ENCODE results near the gene MED8.

The MED8 gene

DNA sequence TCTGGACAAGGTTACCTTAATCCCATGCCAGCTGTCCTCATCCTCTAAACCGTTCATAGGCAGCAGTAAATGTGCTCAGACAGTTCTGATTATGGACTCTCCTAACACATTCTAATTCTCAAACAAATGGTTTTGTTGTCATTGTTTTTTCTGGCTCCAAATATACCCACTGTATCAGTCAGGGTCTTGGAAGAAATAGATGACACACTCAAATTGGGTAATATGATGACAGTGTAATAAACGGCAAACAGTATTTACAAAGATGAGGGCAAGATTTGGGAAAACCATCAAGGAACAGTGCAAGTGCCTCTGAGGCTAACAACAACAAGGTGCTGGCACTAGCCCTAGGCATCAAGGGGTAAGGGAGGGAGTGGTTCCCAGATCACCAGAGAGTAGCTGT lies 35.1 kb downstream of the MED8 start:
- Histone ChIP-seq H4K20me1 (ENCODE audit: insufficient read depth, low read length) (no peaks in the 10 kb centered on the region), H3K36me3 (ENCODE audit: insufficient read depth, low read length) (peaks cover 5% of the 10 kb centered on the region), H3K79me2 (ENCODE audit: insufficient read depth, low read length) (peaks cover 2% of the 10 kb centered on the region; the same call in 1 of the 2 replicates), H3K4me2 (ENCODE audit: low read length) (no peak overlapping the region), H3K9me2 (ENCODE audit: low read depth, low read length) (no peaks in the 10 kb centered on the region), H3F3A (ENCODE audit: insufficient read depth, low read length) (no peaks in the 10 kb centered on the region), H3K4me3 (ENCODE audit: low read depth, low read length, poor library complexity, severe bottlenecking) (no peak overlapping the region), H3K9me3 (ENCODE audit: low read length) (no peaks in the 10 kb centered on the region), H2AFZ (ENCODE audit: low read length) (no peak overlapping the region), H3K27me3 (ENCODE audit: insufficient read depth, low read length) (no peaks in the 10 kb centered on the region), H3K9ac (ENCODE audit: low read length) (no peak overlapping the region), H3K27ac (ENCODE audit: low read depth, low read length, poor library complexity, severe bottlenecking) (no peak overlapping the region), H3K4me1 (ENCODE audit: insufficient read depth, low read length, severe bottlenecking) (peaks cover 16% of the 10 kb centered on the region)
- TF ChIP-seq, protein P1, sequence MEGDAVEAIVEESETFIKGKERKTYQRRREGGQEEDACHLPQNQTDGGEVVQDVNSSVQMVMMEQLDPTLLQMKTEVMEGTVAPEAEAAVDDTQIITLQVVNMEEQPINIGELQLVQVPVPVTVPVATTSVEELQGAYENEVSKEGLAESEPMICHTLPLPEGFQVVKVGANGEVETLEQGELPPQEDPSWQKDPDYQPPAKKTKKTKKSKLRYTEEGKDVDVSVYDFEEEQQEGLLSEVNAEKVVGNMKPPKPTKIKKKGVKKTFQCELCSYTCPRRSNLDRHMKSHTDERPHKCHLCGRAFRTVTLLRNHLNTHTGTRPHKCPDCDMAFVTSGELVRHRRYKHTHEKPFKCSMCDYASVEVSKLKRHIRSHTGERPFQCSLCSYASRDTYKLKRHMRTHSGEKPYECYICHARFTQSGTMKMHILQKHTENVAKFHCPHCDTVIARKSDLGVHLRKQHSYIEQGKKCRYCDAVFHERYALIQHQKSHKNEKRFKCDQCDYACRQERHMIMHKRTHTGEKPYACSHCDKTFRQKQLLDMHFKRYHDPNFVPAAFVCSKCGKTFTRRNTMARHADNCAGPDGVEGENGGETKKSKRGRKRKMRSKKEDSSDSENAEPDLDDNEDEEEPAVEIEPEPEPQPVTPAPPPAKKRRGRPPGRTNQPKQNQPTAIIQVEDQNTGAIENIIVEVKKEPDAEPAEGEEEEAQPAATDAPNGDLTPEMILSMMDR (IDR thresholded peaks at IDR 0.05; ENCODE audit: low read length), result no peak
- TF ChIP-seq EZH2 (IDR thresholded peaks at IDR 0.05; ENCODE audit: borderline replicate concordance, low read length), result no peak

DNA sequence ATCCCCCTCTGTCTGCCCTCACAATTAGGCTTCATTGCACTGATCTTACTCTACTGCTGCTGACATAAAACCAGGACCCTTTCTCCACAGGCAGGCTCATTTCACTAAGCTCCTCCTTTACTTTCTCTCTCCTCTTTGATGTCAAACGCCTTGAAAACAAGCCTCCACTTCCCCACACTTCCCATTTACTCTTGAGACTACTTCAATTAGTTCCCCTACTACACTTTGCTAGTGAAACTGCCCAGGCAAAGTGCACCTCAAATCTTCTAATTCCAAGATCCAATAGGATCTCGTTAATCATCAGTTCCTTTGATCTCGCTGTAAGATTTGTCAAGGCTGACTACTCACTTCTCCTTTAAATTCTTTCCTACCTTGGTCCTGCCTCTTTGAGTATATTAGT lies 36.7 kb downstream of the MED8 start:
- Histone ChIP-seq H3K9ac (ENCODE audit: low read length) (no peak overlapping the region), H3K36me3 (ENCODE audit: insufficient read depth, low read length) (no peaks in the 10 kb centered on the region), H3F3A (ENCODE audit: insufficient read depth, low read length) (no peaks in the 10 kb centered on the region), H3K9me3 (ENCODE audit: low read length) (no peaks in the 10 kb centered on the region), H2AFZ (ENCODE audit: low read length) (no peak overlapping the region), H3K4me1 (ENCODE audit: insufficient read depth, low read length, severe bottlenecking) (peaks cover 22% of the 10 kb centered on the region), H3K27me3 (ENCODE audit: insufficient read depth, low read length) (no peaks in the 10 kb centered on the region), H3K27ac (ENCODE audit: low read depth, low read length, poor library complexity, severe bottlenecking) (no peak overlapping the region), H4K20me1 (ENCODE audit: insufficient read depth, low read length) (no peaks in the 10 kb centered on the region), H3K4me3 (ENCODE audit: low read depth, low read length, poor library complexity, severe bottlenecking) (no peak overlapping the region), H3K4me2 (ENCODE audit: low read length) (no peak overlapping the region), H3K79me2 (ENCODE audit: insufficient read depth, low read length) (no peaks in the 10 kb centered on the region), H3K9me2 (ENCODE audit: low read depth, low read length) (no peaks in the 10 kb centered on the region)
- TF ChIP-seq EZH2 (IDR thresholded peaks at IDR 0.05; ENCODE audit: borderline replicate concordance, low read length), result no peak
- TF ChIP-seq, protein P1 (IDR thresholded peaks at IDR 0.05; ENCODE audit: low read length), result no peak

DNA sequence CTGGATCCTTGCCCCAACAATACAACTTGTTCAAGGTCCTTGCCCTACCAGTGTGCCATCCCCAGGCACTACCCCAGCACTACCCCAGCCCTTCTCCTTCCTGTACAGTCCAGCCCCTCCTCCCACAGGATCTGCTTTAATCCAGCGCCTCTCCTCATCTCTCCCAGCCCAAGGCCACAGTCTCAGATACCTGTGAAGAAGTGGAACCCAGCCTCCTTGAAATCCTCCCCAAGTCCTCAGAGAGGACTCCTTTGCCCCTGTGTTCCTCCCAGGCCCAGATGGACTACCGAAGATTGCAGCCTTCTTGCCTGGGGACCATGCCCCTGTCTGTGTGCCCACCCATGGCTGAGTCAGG lies 37.3 kb downstream of the MED8 start:
- Histone ChIP-seq H2AFZ (ENCODE audit: low read length) (no peak overlapping the region), H3K79me2 (ENCODE audit: insufficient read depth, low read length) (no peaks in the 10 kb centered on the region), H3K36me3 (ENCODE audit: insufficient read depth, low read length) (no peaks in the 10 kb centered on the region), H4K20me1 (ENCODE audit: insufficient read depth, low read length) (no peaks in the 10 kb centered on the region), H3K9me2 (ENCODE audit: low read depth, low read length) (no peaks in the 10 kb centered on the region), H3K27ac (ENCODE audit: low read depth, low read length, poor library complexity, severe bottlenecking) (no peak overlapping the region), H3K4me3 (ENCODE audit: low read depth, low read length, poor library complexity, severe bottlenecking) (no peak overlapping the region), H3F3A (ENCODE audit: insufficient read depth, low read length) (no peaks in the 10 kb centered on the region), H3K27me3 (ENCODE audit: insufficient read depth, low read length) (no peaks in the 10 kb centered on the region), H3K4me1 (ENCODE audit: insufficient read depth, low read length, severe bottlenecking) (peaks cover 20% of the 10 kb centered on the region), H3K9ac (ENCODE audit: low read length) (no peak overlapping the region), H3K9me3 (ENCODE audit: low read length) (no peaks in the 10 kb centered on the region), H3K4me2 (ENCODE audit: low read length) (no peak overlapping the region)
- TF ChIP-seq, protein P1 (IDR thresholded peaks at IDR 0.05; ENCODE audit: low read length), result no peak
- no peak for TF ChIP-seq EZH2 (IDR thresholded peaks at IDR 0.05; ENCODE audit: borderline replicate concordance, low read length)

All from OCI-LY1 (cell line).